SK-N-SH treated with all-trans-retinoic acid at 6 μM for 48 hours (cell line): ENCODE data around the gene WBP11.

Experiments
- ATAC-seq: fragments of 200-7000 bp; cut with Tn5 transposase; 3 replicates; pipeline ENCODE4 v1.9.1; 2020; ENCODE audit warnings: mild to moderate bottlenecking, moderate library complexity
- ARNTL ChIP-seq: fragments of 450-650 bp; formaldehyde crosslinking; IDR thresholded peaks from 2 replicates; pipeline ENCODE4 v1.5.0; 2020; ENCODE audit warnings: low read depth, mild to moderate bottlenecking, moderate library complexity, borderline replicate concordance
- BACH2 ChIP-seq: fragments of 250-450 bp; sonication (Bioruptor Pico); IDR thresholded peaks from 2 replicates; pipeline ENCODE4 v1.9.0; 2021; ENCODE audit warnings: mild to moderate bottlenecking, borderline replicate concordance
- CREB5 ChIP-seq: fragments of 250-450 bp; sonication (Bioruptor Pico); IDR thresholded peaks from 2 replicates; pipeline ENCODE4 v1.5.1; 2020; ENCODE audit warnings: low read depth, mild to moderate bottlenecking, moderate library complexity
- CSDC2 ChIP-seq: fragments of 250-450 bp; sonication (Bioruptor Pico); IDR thresholded peaks from 2 replicates; pipeline ENCODE4 v1.5.0; 2020; ENCODE audit warnings: mild to moderate bottlenecking, moderate library complexity
- CSRNP3 ChIP-seq: fragments of 250-450 bp; sonication (Bioruptor Pico); IDR thresholded peaks from 2 replicates; pipeline ENCODE4 v1.5.1; 2021; ENCODE audit warnings: mild to moderate bottlenecking, moderate library complexity
- ESRRG ChIP-seq: fragments of 250-450 bp; sonication (Bioruptor Pico); IDR thresholded peaks from 2 replicates; pipeline ENCODE4 v1.6.1; 2021; ENCODE audit warnings: mild to moderate bottlenecking
- GLIS3 ChIP-seq: fragments of 250-450 bp; sonication (Bioruptor Pico); IDR thresholded peaks from 2 replicates; pipeline ENCODE4 v1.5.0; 2020; ENCODE audit warnings: mild to moderate bottlenecking, moderate library complexity
- ISL1 ChIP-seq: fragments of 250-450 bp; sonication (Bioruptor Pico); IDR thresholded peaks from 2 replicates; pipeline ENCODE4 v2.1.2; 2022; ENCODE audit warnings: mild to moderate bottlenecking, moderate library complexity
- OSR1 ChIP-seq: fragments of 250-450 bp; sonication (Bioruptor Pico); IDR thresholded peaks from 2 replicates; pipeline ENCODE4 v1.8.0; 2022; ENCODE audit warnings: moderate library complexity, mild to moderate bottlenecking, inconsistent platforms
- PPARA ChIP-seq: fragments of 250-450 bp; sonication (Bioruptor Pico); IDR thresholded peaks from 2 replicates; pipeline ENCODE4 v1.5.0; 2020; ENCODE audit warnings: mild to moderate bottlenecking, borderline replicate concordance
- RARB ChIP-seq: fragments of 250-450 bp; sonication (Bioruptor Pico); IDR thresholded peaks from 2 replicates; pipeline ENCODE4 v1.8.0; 2021; ENCODE audit warnings: mild to moderate bottlenecking, moderate library complexity
- SNAI2 ChIP-seq: fragments of 250-450 bp; sonication (Bioruptor Pico); IDR thresholded peaks from 2 replicates; pipeline ENCODE4 v1.5.0; 2020; ENCODE audit warnings: mild to moderate bottlenecking, moderate library complexity
- TCF4 ChIP-seq: fragments of 250-450 bp; sonication (Bioruptor Pico); IDR thresholded peaks from 2 replicates; pipeline ENCODE4 v1.8.0; 2021; ENCODE audit warnings: mild to moderate bottlenecking, moderate library complexity, borderline replicate concordance
- TOX ChIP-seq: fragments of 250-450 bp; sonication (Bioruptor Pico); IDR thresholded peaks from 2 replicates; pipeline ENCODE4 v1.8.0; 2021; ENCODE audit warnings: mild to moderate bottlenecking, moderate library complexity, borderline replicate concordance
- TSHZ2 ChIP-seq: fragments of 250-450 bp; sonication (Bioruptor Pico); IDR thresholded peaks from 2 replicates; pipeline ENCODE4 v1.5.0; 2020; ENCODE audit warnings: mild to moderate bottlenecking, moderate library complexity
- ZC3H10 ChIP-seq: fragments of 250-450 bp; sonication (Bioruptor Pico); IDR thresholded peaks from 2 replicates; pipeline ENCODE4 v1.5.1; 2021; ENCODE audit warnings: mild to moderate bottlenecking, moderate library complexity
- ZFP30 ChIP-seq: fragments of 450-650 bp; formaldehyde crosslinking; IDR thresholded peaks from 2 replicates; pipeline ENCODE4 v1.5.0; 2022; ENCODE audit warnings: mild to moderate bottlenecking, moderate library complexity
- ZNF565 ChIP-seq: fragments of 450-650 bp; formaldehyde crosslinking; conservative IDR thresholded peaks from 2 replicates; pipeline ENCODE4 v1.5.0; 2020; ENCODE audit warnings: low read depth, mild to moderate bottlenecking, moderate library complexity
- ZNF70 ChIP-seq: fragments of 450-650 bp; formaldehyde crosslinking; IDR thresholded peaks from 2 replicates; pipeline ENCODE4 v1.5.0; 2020; ENCODE audit warnings: mild to moderate bottlenecking, moderate library complexity
- ZNF8 ChIP-seq: fragments of 450-650 bp; formaldehyde crosslinking; IDR thresholded peaks from 2 replicates; pipeline ENCODE4 v1.5.0; 2020; ENCODE audit warnings: mild to moderate bottlenecking, moderate library complexity
- TF ChIP-seq, protein P1 (sequence below): fragments of 250-450 bp; sonication (Bioruptor Pico); IDR thresholded peaks from 2 replicates; pipeline ENCODE4 v1.8.0; 2021; ENCODE audit warnings: low read depth, mild to moderate bottlenecking, moderate library complexity, borderline replicate concordance
- TF ChIP-seq, protein P2 (sequence below): fragments of 250-450 bp; sonication (Bioruptor Pico); IDR thresholded peaks from 2 replicates; pipeline ENCODE4 v1.8.0; 2020; ENCODE audit warnings: mild to moderate bottlenecking, moderate library complexity, borderline replicate concordance

The WBP11 gene

GRCh38 chr12:14781563-14781962 lies 21.7 kb downstream of the WBP11 start:
- no peak for TF ChIP-seq TCF4 (CRISPR knock-in tag)
- TF ChIP-seq, protein P1, sequence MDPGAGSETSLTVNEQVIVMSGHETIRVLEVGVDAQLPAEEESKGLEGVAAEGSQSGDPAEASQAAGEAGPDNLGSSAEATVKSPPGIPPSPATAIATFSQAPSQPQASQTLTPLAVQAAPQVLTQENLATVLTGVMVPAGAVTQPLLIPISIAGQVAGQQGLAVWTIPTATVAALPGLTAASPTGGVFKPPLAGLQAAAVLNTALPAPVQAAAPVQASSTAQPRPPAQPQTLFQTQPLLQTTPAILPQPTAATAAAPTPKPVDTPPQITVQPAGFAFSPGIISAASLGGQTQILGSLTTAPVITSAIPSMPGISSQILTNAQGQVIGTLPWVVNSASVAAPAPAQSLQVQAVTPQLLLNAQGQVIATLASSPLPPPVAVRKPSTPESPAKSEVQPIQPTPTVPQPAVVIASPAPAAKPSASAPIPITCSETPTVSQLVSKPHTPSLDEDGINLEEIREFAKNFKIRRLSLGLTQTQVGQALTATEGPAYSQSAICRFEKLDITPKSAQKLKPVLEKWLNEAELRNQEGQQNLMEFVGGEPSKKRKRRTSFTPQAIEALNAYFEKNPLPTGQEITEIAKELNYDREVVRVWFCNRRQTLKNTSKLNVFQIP = no peak
- no peak for TF ChIP-seq RARB (CRISPR knock-in tag)
- TF ChIP-seq ARNTL (CRISPR knock-in tag) = no peak
- TF ChIP-seq ZC3H10 (CRISPR knock-in tag) = no peak
- TF ChIP-seq TSHZ2 (CRISPR knock-in tag) = no peak
- TF ChIP-seq CSRNP3 (CRISPR knock-in tag) = no peak
- no peak for TF ChIP-seq OSR1
- TF ChIP-seq ZNF8 = no peak
- TF ChIP-seq, protein P2, sequence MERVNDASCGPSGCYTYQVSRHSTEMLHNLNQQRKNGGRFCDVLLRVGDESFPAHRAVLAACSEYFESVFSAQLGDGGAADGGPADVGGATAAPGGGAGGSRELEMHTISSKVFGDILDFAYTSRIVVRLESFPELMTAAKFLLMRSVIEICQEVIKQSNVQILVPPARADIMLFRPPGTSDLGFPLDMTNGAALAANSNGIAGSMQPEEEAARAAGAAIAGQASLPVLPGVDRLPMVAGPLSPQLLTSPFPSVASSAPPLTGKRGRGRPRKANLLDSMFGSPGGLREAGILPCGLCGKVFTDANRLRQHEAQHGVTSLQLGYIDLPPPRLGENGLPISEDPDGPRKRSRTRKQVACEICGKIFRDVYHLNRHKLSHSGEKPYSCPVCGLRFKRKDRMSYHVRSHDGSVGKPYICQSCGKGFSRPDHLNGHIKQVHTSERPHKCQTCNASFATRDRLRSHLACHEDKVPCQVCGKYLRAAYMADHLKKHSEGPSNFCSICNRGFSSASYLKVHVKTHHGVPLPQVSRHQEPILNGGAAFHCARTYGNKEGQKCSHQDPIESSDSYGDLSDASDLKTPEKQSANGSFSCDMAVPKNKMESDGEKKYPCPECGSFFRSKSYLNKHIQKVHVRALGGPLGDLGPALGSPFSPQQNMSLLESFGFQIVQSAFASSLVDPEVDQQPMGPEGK = no peak
- no peak for TF ChIP-seq ZNF70 (CRISPR knock-in tag)
- TF ChIP-seq CSDC2 (CRISPR knock-in tag) = no peak
- TF ChIP-seq ZFP30 (CRISPR knock-in tag) = no peak
- no peak for TF ChIP-seq GLIS3 (CRISPR knock-in tag)
- TF ChIP-seq ISL1 (CRISPR knock-in tag) = no peak
- no peak for TF ChIP-seq BACH2 (CRISPR knock-in tag)
- TF ChIP-seq ZNF565 (CRISPR knock-in tag) = no peak
- TF ChIP-seq, all 23 proteins: peak for 0
- no peak for ATAC-seq

DNA sequence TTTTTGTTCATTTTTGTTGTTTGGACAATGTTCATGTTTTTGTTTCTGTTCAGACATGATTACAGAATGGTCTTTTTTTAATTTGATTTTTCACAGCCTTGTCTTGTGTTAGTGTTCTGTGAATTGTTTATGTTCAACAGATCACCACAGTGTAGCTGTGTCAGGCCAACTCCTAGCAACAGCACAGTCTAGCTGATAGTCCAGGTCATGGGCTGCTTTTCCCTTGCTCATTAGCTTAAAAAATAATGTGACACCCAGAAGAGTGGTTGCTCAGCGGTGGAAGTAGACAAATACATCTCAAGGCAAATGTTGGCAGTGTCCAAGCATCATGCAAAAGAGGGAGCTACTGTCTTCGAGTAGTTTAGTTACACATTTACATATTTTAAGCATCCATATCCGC lies 22.4 kb downstream of the WBP11 start:
- TF ChIP-seq OSR1 (no peak), CREB5 (CRISPR knock-in tag) (no peak), ZNF8 (no peak), CSRNP3 (CRISPR knock-in tag) (no peak), PPARA (CRISPR knock-in tag) (no peak), ESRRG (CRISPR knock-in tag) (no peak), TOX (CRISPR knock-in tag) (no peak), ISL1 (CRISPR knock-in tag) (no peak)
- TF ChIP-seq, all 23 proteins: peak for 0
- no peak for ATAC-seq

DNA sequence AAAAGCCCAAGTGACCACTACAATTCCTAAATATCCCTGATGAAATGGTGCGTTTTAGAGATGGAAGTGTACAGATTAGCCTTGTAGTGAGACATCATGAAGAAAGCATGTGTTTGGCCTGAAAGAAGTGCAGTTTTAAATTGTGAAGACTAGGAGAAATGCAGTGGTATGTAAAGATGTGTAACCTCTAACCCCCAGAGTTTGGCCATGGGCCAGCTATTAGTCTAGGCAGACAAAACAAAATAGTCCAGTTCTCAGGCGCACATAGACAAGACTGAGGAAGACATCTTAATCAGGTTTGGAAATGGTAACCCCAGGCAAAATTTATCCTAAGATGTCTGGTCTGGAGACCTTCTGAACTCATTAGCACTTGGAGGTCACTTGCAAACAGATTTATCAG lies 23.4 kb downstream of the WBP11 start:
- ATAC-seq = no peak
- TF ChIP-seq GLIS3 (CRISPR knock-in tag) (no peak), TOX (CRISPR knock-in tag) (no peak), SNAI2 (CRISPR knock-in tag) (no peak), ESRRG (CRISPR knock-in tag) (no peak)
